Measurements from ENCODE around the gene ZNF480.

- no peak for TF ChIP-seq POLR2A (IDR thresholded peaks at IDR 0.05)
- TF ChIP-seq, protein P1, sequence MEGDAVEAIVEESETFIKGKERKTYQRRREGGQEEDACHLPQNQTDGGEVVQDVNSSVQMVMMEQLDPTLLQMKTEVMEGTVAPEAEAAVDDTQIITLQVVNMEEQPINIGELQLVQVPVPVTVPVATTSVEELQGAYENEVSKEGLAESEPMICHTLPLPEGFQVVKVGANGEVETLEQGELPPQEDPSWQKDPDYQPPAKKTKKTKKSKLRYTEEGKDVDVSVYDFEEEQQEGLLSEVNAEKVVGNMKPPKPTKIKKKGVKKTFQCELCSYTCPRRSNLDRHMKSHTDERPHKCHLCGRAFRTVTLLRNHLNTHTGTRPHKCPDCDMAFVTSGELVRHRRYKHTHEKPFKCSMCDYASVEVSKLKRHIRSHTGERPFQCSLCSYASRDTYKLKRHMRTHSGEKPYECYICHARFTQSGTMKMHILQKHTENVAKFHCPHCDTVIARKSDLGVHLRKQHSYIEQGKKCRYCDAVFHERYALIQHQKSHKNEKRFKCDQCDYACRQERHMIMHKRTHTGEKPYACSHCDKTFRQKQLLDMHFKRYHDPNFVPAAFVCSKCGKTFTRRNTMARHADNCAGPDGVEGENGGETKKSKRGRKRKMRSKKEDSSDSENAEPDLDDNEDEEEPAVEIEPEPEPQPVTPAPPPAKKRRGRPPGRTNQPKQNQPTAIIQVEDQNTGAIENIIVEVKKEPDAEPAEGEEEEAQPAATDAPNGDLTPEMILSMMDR (IDR thresholded peaks at IDR 0.05): no peak
- no peak for TF ChIP-seq EP300 (IDR thresholded peaks at IDR 0.05; ENCODE audit: low read depth)
- no peak for TF ChIP-seq POLR2AphosphoS5 (IDR thresholded peaks at IDR 0.05)
Measured at GRCh38 chr19:52291781-52292180, 5.2 kb upstream of the ZNF480 start.

All from transverse colon (tissue), 4 donors.